ENCODE results near the gene MYBPC3. TPM values are rescaled to one million over a fixed set of nuclear protein-coding genes. Genes with fewer than 3 reads are reported as not detected.
A peak's percentile ranks its signal among the peaks of the same experiment; 100 is the strongest.

Gene MYBPC3
- total and polyA plus RNA-seq, 7 donors: 0.01 to 1.3 (median 0.44) TPM

DNA sequence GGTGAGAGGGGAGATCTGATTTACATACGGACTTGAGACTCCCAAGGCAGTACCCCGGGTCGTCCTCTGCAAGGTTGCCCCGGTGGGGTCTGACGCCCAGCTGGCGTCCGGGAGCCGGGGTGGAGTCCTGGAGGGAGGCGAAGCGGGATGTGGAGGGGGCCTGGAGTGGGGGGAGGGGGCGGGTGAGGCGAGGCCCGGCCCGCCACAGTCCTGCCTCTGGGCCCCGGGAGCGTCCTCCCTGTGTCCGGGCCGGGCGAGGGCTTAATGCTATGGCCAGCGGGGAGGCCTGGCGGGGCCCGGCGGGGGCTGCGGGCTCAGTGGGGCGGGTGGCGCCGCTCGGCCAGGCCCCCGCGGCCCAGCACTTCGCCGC is 2.4 kb upstream of the MYBPC3 start:
- no peaks in the 10 kb centered on the region for H3K27me3 ChIP-seq (ENCODE audit: insufficient read depth in 3 of 3, low read length in 2 of 3)
- intact Hi-C loops (cut with DNase I): loop anchor here (1.0 to 10.0 kb wide), 7 partner anchors 83 to 470 kb away; partner anchors contain the start of genes MADD (in 2 of the 2) and NR1H3 (in 1 of the 2)
- TF ChIP-seq, protein P1, sequence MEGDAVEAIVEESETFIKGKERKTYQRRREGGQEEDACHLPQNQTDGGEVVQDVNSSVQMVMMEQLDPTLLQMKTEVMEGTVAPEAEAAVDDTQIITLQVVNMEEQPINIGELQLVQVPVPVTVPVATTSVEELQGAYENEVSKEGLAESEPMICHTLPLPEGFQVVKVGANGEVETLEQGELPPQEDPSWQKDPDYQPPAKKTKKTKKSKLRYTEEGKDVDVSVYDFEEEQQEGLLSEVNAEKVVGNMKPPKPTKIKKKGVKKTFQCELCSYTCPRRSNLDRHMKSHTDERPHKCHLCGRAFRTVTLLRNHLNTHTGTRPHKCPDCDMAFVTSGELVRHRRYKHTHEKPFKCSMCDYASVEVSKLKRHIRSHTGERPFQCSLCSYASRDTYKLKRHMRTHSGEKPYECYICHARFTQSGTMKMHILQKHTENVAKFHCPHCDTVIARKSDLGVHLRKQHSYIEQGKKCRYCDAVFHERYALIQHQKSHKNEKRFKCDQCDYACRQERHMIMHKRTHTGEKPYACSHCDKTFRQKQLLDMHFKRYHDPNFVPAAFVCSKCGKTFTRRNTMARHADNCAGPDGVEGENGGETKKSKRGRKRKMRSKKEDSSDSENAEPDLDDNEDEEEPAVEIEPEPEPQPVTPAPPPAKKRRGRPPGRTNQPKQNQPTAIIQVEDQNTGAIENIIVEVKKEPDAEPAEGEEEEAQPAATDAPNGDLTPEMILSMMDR (IDR thresholded peaks at IDR 0.05): no peak
- DNase-seq: no peak
- ATAC-seq: peak in 2 of 4 donors; percentile 62 to 68
- H3K9me3 ChIP-seq: no peaks in the 10 kb centered on the region
- H3K36me3 ChIP-seq (ENCODE audit: insufficient read depth in 1 of 2, low read depth in 1 of 2): no peaks in the 10 kb centered on the region
- peak overlapping the region; percentile 90 for H3K27ac ChIP-seq
- peaks cover 5% of the 10 kb centered on the region for H3K4me1 ChIP-seq
- H3K4me3 ChIP-seq: peak overlapping the region; percentile 74
- 7 to 12% (median 10%) methylated on average over 21 to 32 of the region's 32 CpGs for WGBS, 3 donors

DNA sequence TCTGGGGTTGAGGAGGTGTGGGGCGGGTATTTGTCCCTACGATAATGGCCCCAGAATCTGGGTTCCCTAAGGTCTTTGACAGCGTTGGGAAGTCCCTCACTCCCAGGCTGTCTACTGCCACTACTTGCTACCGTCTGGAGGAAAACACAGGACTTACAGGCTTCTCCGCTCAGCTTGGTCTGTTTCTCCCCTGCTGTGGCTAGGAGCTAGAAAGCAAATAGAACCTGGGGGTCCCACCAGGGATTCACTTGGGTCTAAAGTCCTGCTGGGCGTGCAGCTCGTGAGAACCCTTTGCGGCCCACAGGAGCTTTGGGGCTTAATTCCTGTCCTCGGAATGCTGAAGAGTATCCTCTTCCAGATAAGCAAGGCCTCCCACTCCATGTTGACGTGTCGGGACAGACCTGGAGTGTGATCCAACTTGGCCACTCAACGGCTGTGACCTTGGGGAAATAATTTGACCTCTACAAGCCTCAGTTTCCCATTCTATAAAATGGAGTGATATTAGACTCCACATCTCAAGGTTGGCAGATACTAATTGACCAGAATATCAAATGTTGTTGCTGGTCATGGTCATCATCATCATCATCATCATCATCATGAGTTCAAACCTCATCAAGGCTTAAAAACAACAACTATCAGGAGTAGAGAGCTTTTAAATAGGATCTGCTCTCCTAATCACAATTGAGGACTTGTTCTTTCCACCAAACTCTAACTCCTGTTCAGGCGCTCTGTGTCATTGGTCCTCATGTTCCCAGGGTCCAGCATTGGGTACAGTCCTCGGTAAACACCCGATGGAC is 1.7 kb upstream of the MYBPC3 start:
- 76 to 86% (median 85%) methylated on average over 15 of the region's 15 CpGs for WGBS, 3 donors
- H3K4me3 ChIP-seq: peak overlapping the region; percentile 74
- H3K27me3 ChIP-seq (ENCODE audit: insufficient read depth in 3 of 3, low read length in 2 of 3): no peaks in the 10 kb centered on the region
- no peaks in the 10 kb centered on the region for H3K36me3 ChIP-seq (ENCODE audit: insufficient read depth in 1 of 2, low read depth in 1 of 2)
- intact Hi-C loops (cut with DNase I): loop anchor here (2.0 to 10.0 kb wide), 4 partner anchors 82 to 469 kb away; partner anchors contain the start of gene MADD (in 2 of the 2)
- H3K9me3 ChIP-seq: no peaks in the 10 kb centered on the region
- DNase-seq (no peak), ATAC-seq (peak in 2 of 4 donors; percentile 5 to 21)
- TF ChIP-seq, protein P1 (IDR thresholded peaks at IDR 0.05): no peak
- H3K4me1 ChIP-seq: peaks cover 5% of the 10 kb centered on the region
- H3K27ac ChIP-seq: peak overlapping the region; percentile 90

DNA sequence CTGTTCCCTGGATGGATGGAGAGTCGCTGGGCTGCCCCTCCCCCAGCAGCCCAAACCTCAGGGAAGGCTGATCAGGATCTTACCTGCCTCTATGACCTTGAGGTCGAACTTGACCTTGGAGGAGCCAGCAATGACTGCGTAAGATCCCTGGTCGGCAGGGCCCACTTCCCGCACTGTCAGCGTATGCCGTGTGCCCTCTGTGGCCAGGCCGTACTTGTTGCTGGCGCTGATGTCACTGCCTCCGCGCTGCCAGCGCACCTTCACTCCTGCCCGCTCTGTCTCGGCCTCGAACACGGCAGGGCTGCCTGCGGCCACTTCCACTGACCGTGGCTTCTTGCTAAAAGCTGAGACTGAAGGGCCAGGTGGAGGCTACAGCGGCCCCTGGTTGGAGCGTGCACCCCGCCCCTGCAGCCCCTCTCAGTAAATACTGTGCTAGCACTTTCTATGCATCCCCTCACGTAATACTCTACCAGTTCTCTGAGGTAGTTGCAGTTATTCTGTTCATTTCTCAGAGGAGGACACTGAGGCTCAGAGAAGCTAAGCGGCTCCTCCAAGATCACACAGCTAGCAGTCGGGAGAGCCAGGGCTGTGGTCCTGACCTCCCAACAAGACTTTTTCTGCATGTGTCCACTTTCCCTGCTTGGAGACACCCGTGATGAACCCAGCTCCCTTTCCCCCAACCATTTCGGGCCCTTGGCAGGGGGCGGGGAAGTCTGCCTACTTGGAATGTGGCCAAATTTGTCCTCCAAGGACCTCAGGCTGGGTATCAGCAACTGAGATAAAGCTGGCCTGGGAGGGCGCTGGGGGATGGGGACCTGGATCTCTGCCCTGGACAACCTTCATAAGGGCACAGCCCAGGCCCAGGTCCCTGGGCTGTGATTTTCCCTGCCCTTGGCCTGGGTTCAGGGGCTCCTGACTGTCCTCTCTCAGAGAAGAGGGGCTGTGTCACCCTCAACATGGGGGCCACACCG is 1.1 kb downstream of the MYBPC3 start:
- no peak for ATAC-seq
- Histone ChIP-seq H3K4me1 (peaks cover 5% of the 10 kb centered on the region), H3K36me3 (ENCODE audit: insufficient read depth in 1 of 2, low read depth in 1 of 2) (no peaks in the 10 kb centered on the region), H3K4me3 (no peak overlapping the region), H3K27me3 (ENCODE audit: insufficient read depth in 3 of 3, low read length in 2 of 3) (no peaks in the 10 kb centered on the region), H3K9me3 (no peaks in the 10 kb centered on the region), H3K27ac (no peak overlapping the region)
- intact Hi-C loops (cut with DNase I): loop anchor here (5.0 to 10.0 kb wide), 3 partner anchors 79 to 467 kb away; partner anchors contain the start of gene MADD (in 1 of the 2)
- no peak for DNase-seq
- TF ChIP-seq, protein P1 (IDR thresholded peaks at IDR 0.05): no peak
- 80 to 87% (median 81%) methylated on average over 29 of the region's 29 CpGs for WGBS, 3 donors

DNA sequence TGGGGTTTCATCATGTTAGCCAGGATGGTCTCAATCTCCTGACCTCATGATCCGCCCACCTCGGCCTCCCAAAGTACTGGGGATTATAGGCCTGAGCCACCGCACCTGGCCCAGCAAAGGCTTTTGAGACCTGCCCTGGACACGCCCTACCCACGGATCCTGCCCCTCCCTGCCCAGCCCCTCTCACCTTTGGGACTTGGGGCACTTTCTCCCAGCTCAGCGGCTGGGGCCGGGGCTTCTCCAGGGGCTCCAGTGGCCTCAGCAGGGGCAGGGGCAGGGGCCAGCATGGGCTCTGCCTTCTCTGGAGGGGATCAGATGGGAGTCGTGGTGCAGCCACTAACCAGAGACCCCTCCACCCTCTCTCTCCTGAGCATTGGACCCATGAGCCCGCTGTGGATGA is 2.2 kb downstream of the MYBPC3 start:
- intact Hi-C loops (cut with DNase I): loop anchor here (5.0 to 10.0 kb wide), 3 partner anchors 78 to 466 kb away; partner anchors contain the start of gene MADD (in 1 of the 2)
- no peak overlapping the region for H3K4me3 ChIP-seq
- ATAC-seq: no peak
- DNase-seq: no peak
- no peaks in the 10 kb centered on the region for H3K27me3 ChIP-seq (ENCODE audit: insufficient read depth in 3 of 3, low read length in 2 of 3)
- no peaks in the 10 kb centered on the region for H3K9me3 ChIP-seq
- H3K4me1 ChIP-seq: peaks cover 5% of the 10 kb centered on the region
- TF ChIP-seq, protein P1 (IDR thresholded peaks at IDR 0.05): no peak
- no peaks in the 10 kb centered on the region for H3K36me3 ChIP-seq (ENCODE audit: insufficient read depth in 1 of 2, low read depth in 1 of 2)
- WGBS, 3 donors: 85 to 92% (median 85%) methylated on average over 9 of the region's 9 CpGs
- H3K27ac ChIP-seq: no peak overlapping the region
